ENCODE data around the gene ERC1. TPM values are rescaled to one million over a fixed set of nuclear protein-coding genes. Genes with fewer than 3 reads are reported as not detected.

The ERC1 gene
- total RNA-seq, 1 experiment from 2014 or later, result 39.4 TPM

GRCh38 chr12:1280059-1280458 lies 289.0 kb downstream of the ERC1 start:
- no peaks in the 10 kb centered on the region for H3K9me3 Mint-ChIP-seq (ENCODE audit: low read depth, unreplicated experiment)
- no peaks in the 10 kb centered on the region for H3K27me3 Mint-ChIP-seq (ENCODE audit: unreplicated experiment)
- CTCF ChIA-PET, result interaction anchor here (0.7 kb wide), 1 partner anchor 65 kb away, joined by 4 read pairs; no protein-coding TSS in a partner anchor
- H3K27ac Mint-ChIP-seq (ENCODE audit: unreplicated experiment), result no peak overlapping the region
- no peak overlapping the region for H3K4me3 Mint-ChIP-seq (ENCODE audit: low read depth, unreplicated experiment)
- no peaks in the 10 kb centered on the region for H3K36me3 Mint-ChIP-seq (ENCODE audit: insufficient read depth, unreplicated experiment)
- BruUV-seq (replicated peaks), result no TSS peak
- no peak for DNase-seq
- intact Hi-C loops (cut with micrococcal nuclease; ENCODE audit: unreplicated experiment), result no loop called here
- TF ChIP-seq, protein P1, sequence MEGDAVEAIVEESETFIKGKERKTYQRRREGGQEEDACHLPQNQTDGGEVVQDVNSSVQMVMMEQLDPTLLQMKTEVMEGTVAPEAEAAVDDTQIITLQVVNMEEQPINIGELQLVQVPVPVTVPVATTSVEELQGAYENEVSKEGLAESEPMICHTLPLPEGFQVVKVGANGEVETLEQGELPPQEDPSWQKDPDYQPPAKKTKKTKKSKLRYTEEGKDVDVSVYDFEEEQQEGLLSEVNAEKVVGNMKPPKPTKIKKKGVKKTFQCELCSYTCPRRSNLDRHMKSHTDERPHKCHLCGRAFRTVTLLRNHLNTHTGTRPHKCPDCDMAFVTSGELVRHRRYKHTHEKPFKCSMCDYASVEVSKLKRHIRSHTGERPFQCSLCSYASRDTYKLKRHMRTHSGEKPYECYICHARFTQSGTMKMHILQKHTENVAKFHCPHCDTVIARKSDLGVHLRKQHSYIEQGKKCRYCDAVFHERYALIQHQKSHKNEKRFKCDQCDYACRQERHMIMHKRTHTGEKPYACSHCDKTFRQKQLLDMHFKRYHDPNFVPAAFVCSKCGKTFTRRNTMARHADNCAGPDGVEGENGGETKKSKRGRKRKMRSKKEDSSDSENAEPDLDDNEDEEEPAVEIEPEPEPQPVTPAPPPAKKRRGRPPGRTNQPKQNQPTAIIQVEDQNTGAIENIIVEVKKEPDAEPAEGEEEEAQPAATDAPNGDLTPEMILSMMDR (IDR thresholded peaks at IDR 0.05; ENCODE audit: unreplicated experiment), result no peak
- H3K4me1 Mint-ChIP-seq (ENCODE audit: low read depth, unreplicated experiment), result no peaks in the 10 kb centered on the region

GRCh38 chr12:1281683-1282366 lies 290.8 kb downstream of the ERC1 start:
- no peaks in the 10 kb centered on the region for H3K4me1 Mint-ChIP-seq (ENCODE audit: low read depth, unreplicated experiment)
- H3K4me3 Mint-ChIP-seq (ENCODE audit: low read depth, unreplicated experiment), result no peak overlapping the region
- TF ChIP-seq, protein P1 (IDR thresholded peaks at IDR 0.05; ENCODE audit: unreplicated experiment), result no peak
- intact Hi-C loops (cut with micrococcal nuclease; ENCODE audit: unreplicated experiment), result no loop called here
- CTCF ChIA-PET, result no interaction called here
- H3K27me3 Mint-ChIP-seq (ENCODE audit: unreplicated experiment), result no peaks in the 10 kb centered on the region
- no TSS peak for BruUV-seq (replicated peaks)
- H3K27ac Mint-ChIP-seq (ENCODE audit: unreplicated experiment), result no peak overlapping the region
- H3K36me3 Mint-ChIP-seq (ENCODE audit: insufficient read depth, unreplicated experiment), result no peaks in the 10 kb centered on the region
- no peaks in the 10 kb centered on the region for H3K9me3 Mint-ChIP-seq (ENCODE audit: low read depth, unreplicated experiment)
- no peak for DNase-seq

DNA sequence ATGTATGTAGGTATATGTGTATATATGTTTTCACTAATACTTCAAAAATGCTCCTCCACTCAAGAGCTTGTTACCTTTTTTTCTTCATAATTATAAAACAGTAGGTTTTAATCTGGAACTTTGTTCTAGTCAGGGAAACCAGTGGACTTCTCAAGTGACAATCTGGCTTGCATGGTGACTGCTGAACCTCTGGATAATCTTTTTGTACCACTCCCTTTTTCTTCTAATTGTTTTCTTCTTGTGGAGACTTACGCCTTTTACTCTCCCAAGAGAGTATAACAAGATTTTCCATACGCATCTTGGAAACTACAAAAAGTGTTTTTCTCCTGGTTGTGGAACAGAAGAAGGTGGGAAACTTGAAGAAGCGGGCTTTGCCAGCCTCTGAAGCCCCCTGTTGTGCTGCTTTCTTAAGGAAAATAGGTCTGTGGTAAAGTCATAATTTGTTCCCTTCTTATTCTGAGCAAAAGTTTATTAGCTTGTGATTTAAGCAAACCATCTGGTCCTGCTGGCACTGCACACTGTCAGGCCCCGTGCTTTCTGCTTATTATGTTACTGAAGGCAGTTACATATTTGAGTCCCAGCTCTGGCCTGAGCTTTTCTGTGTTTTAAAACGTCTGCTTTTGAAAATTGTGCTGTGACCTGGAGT lies 291.8 kb downstream of the ERC1 start:
- H3K36me3 Mint-ChIP-seq (ENCODE audit: insufficient read depth, unreplicated experiment), result no peaks in the 10 kb centered on the region
- no peak overlapping the region for H3K4me3 Mint-ChIP-seq (ENCODE audit: low read depth, unreplicated experiment)
- no peaks in the 10 kb centered on the region for H3K9me3 Mint-ChIP-seq (ENCODE audit: low read depth, unreplicated experiment)
- no peaks in the 10 kb centered on the region for H3K4me1 Mint-ChIP-seq (ENCODE audit: low read depth, unreplicated experiment)
- no peaks in the 10 kb centered on the region for H3K27me3 Mint-ChIP-seq (ENCODE audit: unreplicated experiment)
- TF ChIP-seq, protein P1 (IDR thresholded peaks at IDR 0.05; ENCODE audit: unreplicated experiment), result no peak
- intact Hi-C loops (cut with micrococcal nuclease; ENCODE audit: unreplicated experiment), result no loop called here
- no peak for DNase-seq
- H3K27ac Mint-ChIP-seq (ENCODE audit: unreplicated experiment), result no peak overlapping the region
- CTCF ChIA-PET, result interaction anchor here (0.6 kb wide), 1 partner anchor 89 kb away, joined by 3 read pairs; no protein-coding TSS in a partner anchor
- no TSS peak for BruUV-seq (replicated peaks)

GRCh38 chr12:1283316-1283715 lies 292.3 kb downstream of the ERC1 start:
- CTCF ChIA-PET, result interaction anchor here (0.6 kb wide), 2 partner anchors 88 to 239 kb away, joined by 3 read pairs; no protein-coding TSS in a partner anchor
- Mint-ChIP-seq H3K4me1 (ENCODE audit: low read depth, unreplicated experiment) (no peaks in the 10 kb centered on the region), H3K9me3 (ENCODE audit: low read depth, unreplicated experiment) (no peaks in the 10 kb centered on the region), H3K27ac (ENCODE audit: unreplicated experiment) (no peak overlapping the region), H3K27me3 (ENCODE audit: unreplicated experiment) (no peaks in the 10 kb centered on the region), H3K4me3 (ENCODE audit: low read depth, unreplicated experiment) (no peak overlapping the region), H3K36me3 (ENCODE audit: insufficient read depth, unreplicated experiment) (no peaks in the 10 kb centered on the region)
- DNase-seq, result no peak
- BruUV-seq (replicated peaks), result no TSS peak
- TF ChIP-seq, protein P1 (IDR thresholded peaks at IDR 0.05; ENCODE audit: unreplicated experiment), result no peak
- intact Hi-C loops (cut with micrococcal nuclease; ENCODE audit: unreplicated experiment), result no loop called here
